Stimulated activated CD4-positive, alpha-beta T cell treated with anti-CD3 and anti-CD28 coated beads, Interleukin-2, amount 100 ng/mL, for 4 hours (primary cell): ENCODE data around the gene RDM1.

Source experiments
- DNase-seq: peaks from one replicate; pipeline ENCODE4 v3.0.0-alpha.2; 2020; ENCODE audit warnings: low read depth

Gene RDM1

DNA sequence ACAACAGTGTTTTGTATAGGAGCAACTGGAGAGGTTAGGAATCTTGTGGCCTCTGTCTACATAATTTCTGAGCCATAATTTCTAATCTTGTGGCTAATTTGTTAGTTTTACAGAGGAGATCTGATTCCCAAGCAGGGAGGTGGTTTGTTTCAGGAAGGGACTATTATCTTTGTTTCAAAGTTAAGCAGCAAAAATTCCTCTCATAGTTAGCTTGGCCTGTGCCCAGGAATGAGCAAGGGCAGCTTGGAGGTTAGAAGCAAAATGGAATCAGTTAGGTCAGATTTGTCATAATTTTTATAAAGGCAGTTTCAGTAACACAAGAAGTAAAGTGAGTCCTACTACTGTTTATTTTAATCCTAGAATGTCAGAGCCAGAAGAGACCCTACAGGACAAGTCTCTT is 2.0 kb upstream of the RDM1 start:
- no peak for DNase-seq

GRCh38 chr17:35931794-35932425 is 1.3 kb upstream of the RDM1 start:
- DNase-seq, result no peak

DNA sequence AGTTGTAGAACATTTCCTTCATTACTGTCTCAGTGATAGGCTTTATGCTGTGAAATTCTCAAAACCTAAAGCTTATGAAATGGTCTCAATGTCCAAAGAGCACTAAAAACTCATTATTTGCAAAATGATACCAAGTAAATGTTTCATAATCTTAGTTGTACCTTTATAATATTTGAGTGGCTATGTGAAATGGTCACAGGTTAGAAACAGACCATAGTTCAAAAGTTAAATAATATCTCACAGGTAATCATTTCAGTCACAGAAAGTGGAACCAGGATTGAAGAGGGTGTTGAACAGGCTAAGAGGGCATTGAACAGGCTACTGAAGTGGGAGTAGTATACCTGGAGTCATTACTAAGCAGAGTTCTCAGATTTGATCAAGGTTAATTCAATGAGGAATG is 2.9 kb downstream of the RDM1 start:
- DNase-seq, result no peak

- DNase-seq, result no peak
Measured at GRCh38 chr17:35923609-35924114, 6.9 kb downstream of the RDM1 start.

GRCh38 chr17:35920229-35920628 is 10.3 kb downstream of the RDM1 start:
- DNase-seq, result no peak

GRCh38 chr17:35918665-35919064 is 11.9 kb downstream of the RDM1 start:
- no peak for DNase-seq

GRCh38 chr17:35917519-35918213 is 12.9 kb downstream of the RDM1 start:
- DNase-seq, result no peak

- no peak for DNase-seq
Measured at GRCh38 chr17:35915153-35915964, 15.2 kb downstream of the RDM1 start.

DNA sequence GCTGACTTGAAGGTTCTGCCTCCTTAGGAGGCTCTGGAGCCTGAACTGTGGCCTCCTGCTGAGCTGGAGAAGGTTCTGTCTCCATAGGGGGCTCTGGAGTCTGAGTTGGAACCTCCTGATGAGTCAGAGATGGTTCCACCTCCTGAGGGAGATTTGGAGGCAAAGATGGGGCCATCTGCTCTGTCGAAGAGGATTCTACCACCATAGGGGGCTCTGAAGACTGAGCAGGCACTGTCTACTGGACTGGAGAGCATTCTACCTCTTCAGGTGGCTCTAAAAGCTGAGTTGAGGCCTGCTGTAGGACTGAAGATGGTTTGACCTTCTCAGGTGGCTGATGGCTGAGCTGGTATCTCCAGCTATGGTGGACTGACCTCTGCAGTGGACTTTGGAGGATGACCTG is 16.2 kb downstream of the RDM1 start:
- DNase-seq, result no peak

- DNase-seq, result no peak
Measured at GRCh38 chr17:35913609-35914008, 17.0 kb downstream of the RDM1 start.

- DNase-seq, result no peak
Measured at GRCh38 chr17:35912942-35913341, 17.6 kb downstream of the RDM1 start.

- DNase-seq, result no peak
Measured at GRCh38 chr17:35912339-35912912, 18.1 kb downstream of the RDM1 start.

GRCh38 chr17:35909408-35909807 is 21.2 kb downstream of the RDM1 start:
- no peak for DNase-seq

DNA sequence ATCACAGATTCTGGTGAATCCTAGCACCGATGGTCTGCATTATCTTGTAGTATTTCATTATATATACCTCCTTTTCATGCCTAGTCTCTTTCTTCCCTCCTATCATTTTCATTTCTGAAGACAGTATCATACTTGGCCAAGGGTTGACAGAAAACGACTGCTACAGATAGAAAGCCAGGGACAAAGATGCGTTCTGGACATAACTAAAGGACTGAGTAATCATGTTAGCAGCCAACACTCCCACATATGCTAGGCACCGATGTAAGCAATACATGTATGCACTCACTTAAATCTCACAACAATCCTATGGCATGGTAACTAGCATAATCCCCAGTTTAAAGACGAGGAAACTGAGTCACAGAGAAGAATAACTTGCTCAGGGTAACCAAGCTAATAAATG is 22.9 kb downstream of the RDM1 start:
- no peak for DNase-seq

DNA sequence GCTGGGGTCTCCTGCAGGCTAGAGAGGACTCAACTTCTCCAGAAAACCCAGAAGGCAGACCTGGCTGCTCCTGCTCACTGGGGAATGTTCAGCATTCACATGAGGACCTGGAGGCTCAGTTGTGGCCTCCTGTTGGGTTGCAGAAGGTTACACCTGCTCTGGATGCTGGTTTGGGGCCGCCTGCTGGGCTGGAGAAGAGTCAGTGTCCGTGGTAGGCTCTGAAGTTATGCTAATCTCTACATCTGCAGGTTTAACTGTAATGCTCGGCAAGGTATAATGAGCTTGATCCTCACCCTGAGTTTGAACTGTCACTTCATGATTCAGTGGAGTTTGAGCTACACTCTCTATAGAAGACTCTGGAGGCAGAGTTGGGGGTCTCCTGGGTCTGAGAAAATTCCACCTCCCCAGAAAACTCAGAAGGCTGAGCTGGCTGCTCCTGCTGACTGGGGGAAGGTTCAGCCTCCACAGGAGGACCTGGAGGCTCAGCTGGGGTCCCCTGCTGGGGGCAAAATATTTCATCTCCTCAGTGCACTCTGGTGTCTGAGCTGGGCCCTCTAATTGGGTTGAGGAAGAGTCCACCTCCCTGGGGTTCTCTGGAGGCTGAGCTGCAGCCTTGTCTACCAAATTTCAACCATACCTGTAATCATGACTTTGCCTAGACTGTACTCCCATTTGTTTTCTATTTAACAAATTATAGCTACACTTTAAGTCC is 23.5 kb downstream of the RDM1 start:
- DNase-seq, result no peak

GRCh38 chr17:35906191-35906925 is 24.2 kb downstream of the RDM1 start:
- DNase-seq, result no peak

- no peak for DNase-seq
Measured at GRCh38 chr17:35903451-35903850, 27.1 kb downstream of the RDM1 start.

DNA sequence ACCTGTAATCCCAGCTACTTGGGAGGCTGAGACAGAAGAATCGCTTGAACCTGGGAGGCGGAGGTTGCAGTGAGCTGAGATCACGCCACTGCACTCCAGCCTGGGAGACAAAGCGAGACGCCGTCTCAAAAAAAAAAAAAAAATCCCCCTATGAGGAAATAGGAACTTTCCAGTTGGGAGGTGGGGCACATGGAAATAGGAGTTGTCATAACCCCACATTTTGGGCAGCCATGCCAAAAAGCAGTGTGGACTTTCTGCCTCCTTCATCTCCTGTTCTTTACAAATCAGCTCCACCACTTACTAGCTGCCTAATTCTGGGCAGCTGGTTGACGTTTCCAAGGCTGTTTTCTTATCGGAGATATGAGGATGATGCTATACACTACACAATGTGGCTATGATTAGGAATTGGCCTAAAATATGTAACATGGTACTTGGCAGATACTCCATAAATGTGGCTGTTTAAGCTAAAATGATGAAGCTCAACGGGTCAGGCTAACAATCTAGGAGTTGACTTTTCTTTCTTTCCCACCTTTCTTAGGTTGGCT is 28.9 kb downstream of the RDM1 start:
- DNase-seq, result no peak

- no peak for DNase-seq
Measured at GRCh38 chr17:35900708-35901480, 29.7 kb downstream of the RDM1 start.

DNA sequence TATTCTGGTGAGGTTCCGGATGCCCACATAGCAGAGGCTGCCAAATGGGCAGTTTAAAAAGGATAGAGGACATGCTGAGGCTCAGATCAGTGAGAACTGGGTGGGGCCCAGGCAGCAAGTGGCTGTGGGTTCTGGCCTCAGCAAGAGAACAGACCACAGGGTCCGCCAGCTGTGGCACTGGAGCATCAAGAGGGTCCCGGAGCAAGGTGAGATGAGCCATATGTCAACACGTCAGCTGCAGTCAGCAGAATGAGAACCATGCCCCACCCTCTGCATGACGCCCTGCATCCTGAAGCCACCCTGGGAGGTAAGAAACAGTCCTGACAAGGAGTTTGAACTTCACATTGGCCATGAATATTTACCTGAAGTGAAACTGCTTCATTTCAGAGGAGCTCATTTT is 30.3 kb downstream of the RDM1 start:
- DNase-seq, result no peak
